PC-3 (cell line): ENCODE results near the gene KANSL3.
"Not testable (repeated sequence)": the region's sequence is repeated elsewhere in the genome, so short reads cannot be mapped to it uniquely, and the experiment has no call there.

Experiments
- CTCF ChIP-seq: fragments of 300-600 bp; sonication (generic); conservative IDR thresholded peaks from 2 replicates; pipeline ENCODE4 v1.5.1; 2017; ENCODE audit warnings: antibody characterized with exemption, low read depth, mild to moderate bottlenecking, low read length
- EZH2 ChIP-seq: fragments of 300-600 bp; sonication (generic); IDR thresholded peaks from one replicate; pipeline ENCODE4 v1.6.1; 2017; ENCODE audit warnings: antibody characterized with exemption, mild to moderate bottlenecking, low read length; ENCODE audit not compliant: unreplicated experiment
- EZH2phosphoT487 ChIP-seq: fragments of 300-600 bp; sonication (generic); IDR thresholded peaks from 2 replicates; pipeline ENCODE4 v1.6.1; 2018; ENCODE audit warnings: mild to moderate bottlenecking, antibody characterized with exemption, low read length, borderline replicate concordance

- TF ChIP-seq CTCF, EZH2phosphoT487, EZH2: not testable (repeated sequence)
These were observed 80.7 kb downstream of the KANSL3 start for GRCh38 chr2:96557421-96557820.
